Suprapubic skin (tissue), 4 donors: ENCODE measurements around the gene LSM3.

Experiments used
- POLR2A ChIP-seq, 2 donors: fragments of 450-650 bp; IDR thresholded peaks; one replicate each; pipeline ENCODE4 v1.6.1; 2017; ENCODE audit warnings: antibody characterized with exemption in 2 of 2, mild to moderate bottlenecking in 2 of 2, moderate library complexity in 2 of 2
- POLR2AphosphoS5 ChIP-seq, 3 donors: sonication (generic); formaldehyde crosslinking; IDR thresholded peaks; one replicate each; pipeline ENCODE4 v1.6.1; 2017; ENCODE audit warnings: antibody characterized with exemption in 3 of 3
- TF ChIP-seq, protein P1 (sequence below), 2 donors: fragments of 200-600 bp in 1 of 2; fragments of 450-650 bp in 1 of 2; sonication (generic) in 1 of 2; IDR thresholded peaks; one replicate each; pipeline ENCODE4 v1.5.1; 2016 to 2019; ENCODE audit warnings: antibody characterized with exemption in 2 of 2, mild to moderate bottlenecking in 1 of 2, moderate library complexity in 1 of 2

GRCh38 chr3:14240366-14240765 is 61.7 kb downstream of the LSM3 start:
- TF ChIP-seq POLR2A (IDR thresholded peaks at IDR 0.05): no peak
- TF ChIP-seq, protein P1, sequence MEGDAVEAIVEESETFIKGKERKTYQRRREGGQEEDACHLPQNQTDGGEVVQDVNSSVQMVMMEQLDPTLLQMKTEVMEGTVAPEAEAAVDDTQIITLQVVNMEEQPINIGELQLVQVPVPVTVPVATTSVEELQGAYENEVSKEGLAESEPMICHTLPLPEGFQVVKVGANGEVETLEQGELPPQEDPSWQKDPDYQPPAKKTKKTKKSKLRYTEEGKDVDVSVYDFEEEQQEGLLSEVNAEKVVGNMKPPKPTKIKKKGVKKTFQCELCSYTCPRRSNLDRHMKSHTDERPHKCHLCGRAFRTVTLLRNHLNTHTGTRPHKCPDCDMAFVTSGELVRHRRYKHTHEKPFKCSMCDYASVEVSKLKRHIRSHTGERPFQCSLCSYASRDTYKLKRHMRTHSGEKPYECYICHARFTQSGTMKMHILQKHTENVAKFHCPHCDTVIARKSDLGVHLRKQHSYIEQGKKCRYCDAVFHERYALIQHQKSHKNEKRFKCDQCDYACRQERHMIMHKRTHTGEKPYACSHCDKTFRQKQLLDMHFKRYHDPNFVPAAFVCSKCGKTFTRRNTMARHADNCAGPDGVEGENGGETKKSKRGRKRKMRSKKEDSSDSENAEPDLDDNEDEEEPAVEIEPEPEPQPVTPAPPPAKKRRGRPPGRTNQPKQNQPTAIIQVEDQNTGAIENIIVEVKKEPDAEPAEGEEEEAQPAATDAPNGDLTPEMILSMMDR (IDR thresholded peaks at IDR 0.05): no peak
- TF ChIP-seq POLR2AphosphoS5 (IDR thresholded peaks at IDR 0.05): no peak
